HepG2 (cell line): ENCODE data around the gene CDRT15.

Experiments
- KLF6 ChIP-seq: IDR thresholded peaks from 2 replicates; pipeline ENCODE4 v1.8.0; 2016; ENCODE audit warnings: missing biosample characterization, missing genetic modification reagents
- NFATC3 ChIP-seq: sonication (generic); formaldehyde crosslinking; IDR thresholded peaks from 2 replicates; pipeline ENCODE4 v1.5.1; 2020; ENCODE audit warnings: mild to moderate bottlenecking, missing genetic modification reagents
- NFIB ChIP-seq: sonication (generic); formaldehyde crosslinking; IDR thresholded peaks from 2 replicates; pipeline ENCODE4 v1.9.0; 2021; ENCODE audit warnings: missing genetic modification reagents, mild to moderate bottlenecking, borderline replicate concordance
- RAD21 ChIP-seq: fragments of 450-650 bp; formaldehyde crosslinking; IDR thresholded peaks from 2 replicates; pipeline ENCODE4 v1.5.0; 2020; ENCODE audit warnings: mild to moderate bottlenecking
- ZFP41 ChIP-seq: sonication (generic); formaldehyde crosslinking; IDR thresholded peaks from 2 replicates; pipeline ENCODE4 v1.4.0; 2020; ENCODE audit warnings: mild to moderate bottlenecking, missing genetic modification reagents, borderline replicate concordance
- ZFP62 ChIP-seq: sonication (generic); formaldehyde crosslinking; IDR thresholded peaks from 2 replicates; pipeline ENCODE4 v1.4.0; 2020; ENCODE audit warnings: missing genetic modification reagents
- ZNF746 ChIP-seq: sonication (generic); formaldehyde crosslinking; IDR thresholded peaks from 2 replicates; pipeline ENCODE4 v1.8.0; 2022; ENCODE audit warnings: mild to moderate bottlenecking, missing genetic modification reagents

- no peak for TF ChIP-seq NFIB (CRISPR knock-in tag)
- no peak for TF ChIP-seq KLF6 (CRISPR knock-in tag)
- no peak for TF ChIP-seq ZFP41
- TF ChIP-seq ZNF746 (CRISPR knock-in tag) = no peak
- no peak for TF ChIP-seq NFATC3 (CRISPR knock-in tag)
- TF ChIP-seq RAD21 (CRISPR knock-in tag) = no peak
- no peak for TF ChIP-seq ZFP62 (CRISPR knock-in tag)
Measured at GRCh38 chr17:14196377-14196997, 40.2 kb downstream of the CDRT15 start.
